Measurements from ENCODE around the gene SLC66A1.

DNA sequence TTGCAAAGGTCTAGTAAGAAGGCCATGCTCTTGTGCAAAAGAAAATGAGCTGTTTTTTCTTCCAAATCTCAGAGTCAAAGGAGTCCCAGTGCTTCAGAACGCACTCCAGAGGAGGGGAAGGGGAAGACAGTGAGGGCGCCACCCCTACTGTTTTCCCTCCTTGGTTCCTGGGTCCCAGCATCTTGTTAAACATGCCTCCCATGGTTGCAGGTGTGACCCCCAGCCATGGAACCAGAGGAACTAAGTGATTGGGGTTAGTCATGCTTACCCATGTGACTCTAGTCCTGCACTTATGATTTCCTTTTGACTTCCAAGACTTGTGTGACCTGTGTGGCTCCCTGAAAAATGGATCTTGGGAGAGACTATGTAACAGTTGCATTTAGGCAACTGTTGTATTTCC lies 17.5 kb upstream of the SLC66A1 start:
- TF ChIP-seq, protein P1, sequence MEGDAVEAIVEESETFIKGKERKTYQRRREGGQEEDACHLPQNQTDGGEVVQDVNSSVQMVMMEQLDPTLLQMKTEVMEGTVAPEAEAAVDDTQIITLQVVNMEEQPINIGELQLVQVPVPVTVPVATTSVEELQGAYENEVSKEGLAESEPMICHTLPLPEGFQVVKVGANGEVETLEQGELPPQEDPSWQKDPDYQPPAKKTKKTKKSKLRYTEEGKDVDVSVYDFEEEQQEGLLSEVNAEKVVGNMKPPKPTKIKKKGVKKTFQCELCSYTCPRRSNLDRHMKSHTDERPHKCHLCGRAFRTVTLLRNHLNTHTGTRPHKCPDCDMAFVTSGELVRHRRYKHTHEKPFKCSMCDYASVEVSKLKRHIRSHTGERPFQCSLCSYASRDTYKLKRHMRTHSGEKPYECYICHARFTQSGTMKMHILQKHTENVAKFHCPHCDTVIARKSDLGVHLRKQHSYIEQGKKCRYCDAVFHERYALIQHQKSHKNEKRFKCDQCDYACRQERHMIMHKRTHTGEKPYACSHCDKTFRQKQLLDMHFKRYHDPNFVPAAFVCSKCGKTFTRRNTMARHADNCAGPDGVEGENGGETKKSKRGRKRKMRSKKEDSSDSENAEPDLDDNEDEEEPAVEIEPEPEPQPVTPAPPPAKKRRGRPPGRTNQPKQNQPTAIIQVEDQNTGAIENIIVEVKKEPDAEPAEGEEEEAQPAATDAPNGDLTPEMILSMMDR (IDR thresholded peaks at IDR 0.05; ENCODE audit: low read length): no peak
- no peak for TF ChIP-seq EZH2 (IDR thresholded peaks at IDR 0.05; ENCODE audit: borderline replicate concordance, low read length)

All from OCI-LY1 (cell line).